ENCODE results near the gene NBPF1. TPM values are rescaled to one million over a fixed set of nuclear protein-coding genes. Genes with fewer than 3 reads are reported as not detected.
"Not testable (repeated sequence)": the region's sequence is repeated elsewhere in the genome, so short reads cannot be mapped to it uniquely, and the experiment has no call there.

The NBPF1 gene
- total RNA-seq (ENCODE audit: unreplicated experiment): 41.8 TPM
- long read RNA-seq, partial matches to known transcripts: 10 of 16 reads
- long read RNA-seq, other reads (novel, unspliced or antisense): 4 of 16 reads

- no peaks in the 10 kb centered on the region for H3K9me3 Mint-ChIP-seq (ENCODE audit: unreplicated experiment)
- DNase-seq: peak; percentile 100
- no peaks in the 10 kb centered on the region for H3K27me3 Mint-ChIP-seq (ENCODE audit: unreplicated experiment)
- no peak within 1 kb of the TSS for H3K4me3 Mint-ChIP-seq (ENCODE audit: unreplicated experiment)
- no peaks in the 10 kb centered on the region for H3K4me1 Mint-ChIP-seq (ENCODE audit: low read depth, unreplicated experiment)
- no peaks in the 10 kb centered on the region for H3K36me3 Mint-ChIP-seq (ENCODE audit: unreplicated experiment)
- no peak within 1 kb of the TSS for H3K27ac Mint-ChIP-seq (ENCODE audit: unreplicated experiment)
- TF ChIP-seq CTCF (IDR thresholded peaks at IDR 0.05; ENCODE audit: partially characterized antibody, unreplicated experiment): no peak
These were observed at the start of gene NBPF1 for GRCh38 chr1:16613185-16614147. Gene NBPF1, minus strand, starts transcription at chr1:16613564.

DNA sequence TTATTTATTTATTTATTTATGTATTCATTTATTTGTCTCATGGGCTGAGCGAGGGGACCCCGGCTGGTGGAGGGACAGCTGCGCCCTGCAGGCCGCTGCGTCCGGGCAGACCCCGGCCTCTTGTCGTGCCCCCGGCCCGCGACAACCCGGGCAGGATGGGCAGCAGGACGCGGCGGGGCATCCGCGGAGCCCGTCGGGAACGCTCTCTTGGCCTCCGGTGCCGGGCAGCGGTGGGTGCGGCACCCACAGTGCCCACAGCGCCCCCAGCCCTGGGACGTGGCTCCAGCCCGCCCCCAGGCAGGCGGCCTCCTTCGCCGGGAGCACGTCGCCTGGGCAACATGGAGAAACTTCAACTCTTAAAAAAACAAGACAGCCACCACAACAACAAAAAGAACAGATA, 44.9 kb upstream of the NBPF1 start:
- not testable (repeated sequence) for H3K27me3 Mint-ChIP-seq (ENCODE audit: unreplicated experiment); H3K4me3 Mint-ChIP-seq (ENCODE audit: unreplicated experiment); H3K9me3 Mint-ChIP-seq (ENCODE audit: unreplicated experiment); H3K4me1 Mint-ChIP-seq (ENCODE audit: low read depth, unreplicated experiment); H3K36me3 Mint-ChIP-seq (ENCODE audit: unreplicated experiment); DNase-seq; H3K27ac Mint-ChIP-seq (ENCODE audit: unreplicated experiment)

DNA sequence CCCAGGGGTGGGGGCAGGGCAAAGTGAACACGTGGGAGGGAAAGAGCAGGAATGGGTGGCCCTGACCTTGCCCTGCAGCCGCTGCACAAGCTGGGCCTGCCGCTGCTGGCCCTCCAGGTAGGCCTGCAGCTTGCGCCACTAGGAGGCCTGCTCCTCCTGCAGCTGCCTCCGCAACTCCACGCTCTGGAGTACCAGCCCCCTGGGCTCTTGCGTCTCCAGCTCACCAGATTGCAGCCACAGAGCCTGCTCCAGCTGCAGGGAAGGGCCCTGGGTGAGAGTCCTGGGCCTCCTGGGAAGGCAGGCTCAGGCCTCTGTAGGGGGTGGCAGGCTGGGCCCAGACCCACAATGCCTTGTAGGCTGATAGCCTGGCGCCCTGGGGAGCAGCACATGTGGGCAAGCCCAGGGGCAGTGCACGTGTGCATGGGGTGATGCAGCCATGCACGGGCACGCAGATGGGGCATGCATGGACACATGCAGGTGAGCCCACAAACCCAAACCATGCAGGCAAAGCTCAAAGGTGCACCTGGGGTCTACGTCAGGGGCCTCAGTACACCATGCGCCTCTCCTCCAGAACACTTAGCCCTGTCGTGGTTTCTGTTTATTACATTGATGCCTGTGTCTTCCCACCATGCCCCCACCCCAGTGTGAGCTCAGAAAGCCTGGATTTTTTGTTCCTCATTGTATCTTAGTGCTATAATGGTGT, 43.8 kb upstream of the NBPF1 start:
- DNase-seq; H3K27ac Mint-ChIP-seq (ENCODE audit: unreplicated experiment); H3K9me3 Mint-ChIP-seq (ENCODE audit: unreplicated experiment); H3K36me3 Mint-ChIP-seq (ENCODE audit: unreplicated experiment); H3K27me3 Mint-ChIP-seq (ENCODE audit: unreplicated experiment); H3K4me1 Mint-ChIP-seq (ENCODE audit: low read depth, unreplicated experiment); H3K4me3 Mint-ChIP-seq (ENCODE audit: unreplicated experiment): not testable (repeated sequence)

GRCh38 chr1:16656574-16656973, 43.2 kb upstream of the NBPF1 start:
- H3K4me1 Mint-ChIP-seq (ENCODE audit: low read depth, unreplicated experiment); H3K36me3 Mint-ChIP-seq (ENCODE audit: unreplicated experiment); H3K4me3 Mint-ChIP-seq (ENCODE audit: unreplicated experiment); H3K9me3 Mint-ChIP-seq (ENCODE audit: unreplicated experiment); H3K27me3 Mint-ChIP-seq (ENCODE audit: unreplicated experiment); H3K27ac Mint-ChIP-seq (ENCODE audit: unreplicated experiment): not testable (repeated sequence)
- peak; percentile 12 for DNase-seq

GRCh38 chr1:16651560-16651959, 38.2 kb upstream of the NBPF1 start:
- H3K27ac Mint-ChIP-seq (ENCODE audit: unreplicated experiment); H3K36me3 Mint-ChIP-seq (ENCODE audit: unreplicated experiment); H3K9me3 Mint-ChIP-seq (ENCODE audit: unreplicated experiment); H3K27me3 Mint-ChIP-seq (ENCODE audit: unreplicated experiment); H3K4me3 Mint-ChIP-seq (ENCODE audit: unreplicated experiment); H3K4me1 Mint-ChIP-seq (ENCODE audit: low read depth, unreplicated experiment); DNase-seq: not testable (repeated sequence)

- not testable (repeated sequence) for H3K27me3 Mint-ChIP-seq (ENCODE audit: unreplicated experiment); H3K36me3 Mint-ChIP-seq (ENCODE audit: unreplicated experiment); H3K4me1 Mint-ChIP-seq (ENCODE audit: low read depth, unreplicated experiment); H3K4me3 Mint-ChIP-seq (ENCODE audit: unreplicated experiment); H3K9me3 Mint-ChIP-seq (ENCODE audit: unreplicated experiment); H3K27ac Mint-ChIP-seq (ENCODE audit: unreplicated experiment)
- DNase-seq: peak; percentile 15
These were observed 36.6 kb upstream of the NBPF1 start for GRCh38 chr1:16649960-16650359.

DNA sequence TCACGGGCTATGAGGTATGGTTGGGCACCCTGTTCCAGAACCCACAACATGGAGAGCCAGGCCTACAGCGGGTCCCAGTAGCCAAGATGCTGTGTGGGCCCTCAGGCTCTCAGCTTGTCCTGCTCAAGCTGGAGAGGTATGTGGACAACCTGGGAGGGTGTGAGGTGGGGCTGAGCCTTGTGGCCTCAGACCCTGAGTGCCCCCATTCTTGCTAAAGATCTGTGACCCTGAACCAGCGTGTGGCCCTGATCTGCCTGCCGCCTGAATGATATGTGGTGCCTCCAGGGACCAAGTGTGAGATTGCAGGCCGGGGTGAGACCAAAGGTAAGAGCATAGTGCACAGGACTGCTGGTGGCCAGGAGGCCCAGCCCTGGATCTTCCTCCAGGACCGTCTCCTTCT, 36.0 kb upstream of the NBPF1 start:
- H3K36me3 Mint-ChIP-seq (ENCODE audit: unreplicated experiment); H3K4me1 Mint-ChIP-seq (ENCODE audit: low read depth, unreplicated experiment); H3K4me3 Mint-ChIP-seq (ENCODE audit: unreplicated experiment); H3K9me3 Mint-ChIP-seq (ENCODE audit: unreplicated experiment); DNase-seq; H3K27ac Mint-ChIP-seq (ENCODE audit: unreplicated experiment); H3K27me3 Mint-ChIP-seq (ENCODE audit: unreplicated experiment): not testable (repeated sequence)

GRCh38 chr1:16648756-16649155, 35.4 kb upstream of the NBPF1 start:
- not testable (repeated sequence) for H3K9me3 Mint-ChIP-seq (ENCODE audit: unreplicated experiment); H3K27ac Mint-ChIP-seq (ENCODE audit: unreplicated experiment); H3K4me3 Mint-ChIP-seq (ENCODE audit: unreplicated experiment); DNase-seq; H3K36me3 Mint-ChIP-seq (ENCODE audit: unreplicated experiment); H3K27me3 Mint-ChIP-seq (ENCODE audit: unreplicated experiment); H3K4me1 Mint-ChIP-seq (ENCODE audit: low read depth, unreplicated experiment)

GRCh38 chr1:16648250-16648649, 34.9 kb upstream of the NBPF1 start:
- H3K27me3 Mint-ChIP-seq (ENCODE audit: unreplicated experiment); H3K27ac Mint-ChIP-seq (ENCODE audit: unreplicated experiment); H3K4me3 Mint-ChIP-seq (ENCODE audit: unreplicated experiment); H3K36me3 Mint-ChIP-seq (ENCODE audit: unreplicated experiment); H3K4me1 Mint-ChIP-seq (ENCODE audit: low read depth, unreplicated experiment); H3K9me3 Mint-ChIP-seq (ENCODE audit: unreplicated experiment): not testable (repeated sequence)
- peak; percentile 2 for DNase-seq

GRCh38 chr1:16647179-16648176, 34.1 kb upstream of the NBPF1 start:
- H3K4me3 Mint-ChIP-seq (ENCODE audit: unreplicated experiment); H3K27ac Mint-ChIP-seq (ENCODE audit: unreplicated experiment); H3K36me3 Mint-ChIP-seq (ENCODE audit: unreplicated experiment); H3K27me3 Mint-ChIP-seq (ENCODE audit: unreplicated experiment); H3K4me1 Mint-ChIP-seq (ENCODE audit: low read depth, unreplicated experiment); H3K9me3 Mint-ChIP-seq (ENCODE audit: unreplicated experiment): not testable (repeated sequence)
- DNase-seq: peak; percentile 18

Measured in glutamatergic neuron (in vitro differentiated cells).